HG03439 (cell line): ENCODE results near the gene GCC1.
A peak's percentile ranks its signal among the peaks of the same experiment; 100 is the strongest.

Source experiments
- ATAC-seq: cut with Tn5 transposase; IDR thresholded peaks from one replicate; pipeline ENCODE4 v1.9.1; 2021; ENCODE audit warnings: mild to moderate bottlenecking, moderate library complexity; ENCODE audit not compliant: unreplicated experiment

GCC1 gene

DNA sequence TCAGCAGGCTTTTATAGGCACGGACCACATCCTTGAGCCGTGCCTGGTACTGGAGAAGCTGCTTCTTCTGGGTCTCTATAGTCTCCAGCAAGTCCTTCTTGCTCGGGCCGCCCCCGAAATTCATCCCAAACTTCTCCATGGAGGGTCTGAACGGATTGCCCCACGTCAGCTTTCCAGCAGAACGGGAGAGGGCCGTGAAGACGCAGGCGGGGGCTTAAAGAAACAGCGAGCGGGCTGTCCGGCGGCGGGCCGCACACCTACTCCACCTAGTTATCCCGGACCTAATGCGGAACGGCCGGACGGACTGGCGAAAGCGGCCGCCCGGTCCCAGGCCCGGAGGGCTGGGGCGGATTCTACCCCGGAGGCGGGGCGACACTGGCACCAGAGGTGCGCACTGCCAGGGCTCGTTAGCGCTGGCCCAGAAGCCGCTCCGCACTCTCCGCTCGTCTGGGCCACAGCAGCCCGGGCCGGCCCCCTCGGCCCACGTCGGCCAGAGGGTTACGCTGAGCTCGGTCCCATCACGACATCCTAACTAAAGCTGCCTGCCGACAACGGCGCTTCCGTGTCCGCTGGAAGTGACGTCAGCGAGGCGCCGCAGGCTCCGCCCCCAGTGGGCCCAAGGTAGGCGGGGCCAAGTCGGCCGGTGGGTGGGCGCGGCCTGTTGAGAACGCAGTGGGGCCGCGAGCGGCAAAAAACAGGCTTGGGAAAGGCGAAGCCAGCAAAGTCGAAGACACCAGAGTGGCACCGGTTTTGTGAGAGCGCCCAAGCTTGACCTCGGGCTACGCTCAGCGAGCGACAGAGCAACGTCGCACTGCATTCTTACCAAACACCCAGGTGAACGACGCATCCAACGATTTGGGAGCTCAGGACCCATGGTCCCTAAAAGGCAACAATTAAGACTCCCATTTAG, at the start of gene GCC1:
Gene GCC1, minus strand, starts transcription at position 553 of the 910 bp plus-strand sequence. Its CDS starts 414 bp downstream, at position 139.
- peak; percentile 81 for ATAC-seq

- no peak for ATAC-seq
Measured at GRCh38 chr7:127632276-127632910, 47.0 kb upstream of the GCC1 start.

GRCh38 chr7:127629268-127629854, 44.0 kb upstream of the GCC1 start:
- ATAC-seq: no peak

DNA sequence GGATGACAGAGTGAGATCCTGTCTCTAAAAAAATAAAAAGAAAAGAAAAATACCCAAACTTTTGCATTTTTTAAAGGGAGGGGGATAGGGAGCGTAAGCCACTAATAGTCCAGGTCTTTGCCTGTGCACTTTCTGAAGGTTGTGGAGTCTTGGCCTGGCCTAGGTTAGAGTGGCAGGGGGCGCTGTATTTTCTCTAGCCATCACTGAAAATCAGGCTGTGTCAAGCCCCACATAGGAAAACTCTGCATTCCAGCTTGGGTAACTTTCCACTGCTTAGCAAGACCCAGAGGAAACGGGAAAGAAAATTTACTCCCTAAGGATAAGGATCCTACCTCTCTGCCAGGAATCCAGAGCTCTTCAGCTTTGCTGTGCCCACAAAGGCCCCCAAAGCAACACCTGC, 43.0 kb upstream of the GCC1 start:
- no peak for ATAC-seq

DNA sequence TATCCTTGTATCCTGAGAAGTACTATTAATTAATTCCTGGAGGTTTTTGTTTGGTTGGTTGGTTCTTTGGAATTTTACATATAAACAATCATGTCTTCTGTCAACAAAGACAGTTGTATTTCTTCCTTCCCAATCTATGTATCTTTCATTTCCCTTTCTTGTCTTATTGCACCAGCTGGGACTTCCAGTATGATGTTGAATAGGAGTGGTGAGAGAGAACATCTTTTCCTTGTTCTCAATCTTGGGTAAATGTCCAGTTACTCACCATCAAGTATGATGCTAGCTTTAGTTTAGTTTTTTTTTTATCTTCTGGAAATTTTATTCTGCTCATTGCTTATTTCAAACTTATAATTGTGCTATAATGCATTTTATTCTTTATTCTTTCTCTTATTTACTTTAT, 39.9 kb upstream of the GCC1 start:
- ATAC-seq: no peak

GRCh38 chr7:127620406-127621233, 35.2 kb upstream of the GCC1 start:
- no peak for ATAC-seq

DNA sequence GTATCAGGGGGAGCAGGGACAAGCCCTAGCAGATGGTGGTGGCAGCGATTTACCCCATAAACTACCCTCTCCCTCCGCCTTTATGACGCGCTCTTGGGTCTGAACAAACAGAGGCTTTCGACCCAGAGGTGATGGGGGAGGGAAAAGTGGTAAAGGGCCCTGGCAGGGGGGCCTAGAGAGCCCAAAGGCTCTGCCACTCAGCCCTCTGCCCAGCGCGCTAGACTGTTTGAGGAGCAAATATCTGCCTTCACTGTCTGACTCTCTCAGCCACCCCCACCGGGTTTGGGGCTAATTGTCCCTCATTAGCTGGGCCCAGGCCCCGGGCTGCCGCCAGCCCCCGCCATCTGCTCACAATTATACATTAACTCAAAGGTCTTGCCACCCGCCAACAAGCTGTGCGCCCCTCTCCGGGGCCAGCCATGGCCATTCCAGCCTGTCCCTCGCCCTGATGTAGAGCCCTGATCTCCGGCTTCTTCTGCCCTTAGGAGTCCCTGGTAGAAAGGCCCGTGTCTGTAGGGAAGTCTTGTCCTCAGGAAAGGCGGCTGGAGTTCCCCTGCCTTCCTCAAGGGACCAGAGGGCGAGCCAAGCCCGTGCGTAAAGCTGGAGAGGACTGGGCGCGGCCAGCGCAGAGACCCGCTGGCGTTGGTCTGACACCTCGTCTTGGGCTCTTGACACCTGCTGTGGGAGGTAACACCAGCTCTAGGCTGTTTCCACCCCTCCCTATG, 34.4 kb upstream of the GCC1 start:
- no peak for ATAC-seq

- ATAC-seq: no peak
Measured at GRCh38 chr7:127618775-127619174, 33.4 kb upstream of the GCC1 start.

GRCh38 chr7:127618042-127618441, 32.6 kb upstream of the GCC1 start, which contains the start of gene PAX4:
Gene PAX4, minus strand, starts transcription at chr7:127618142. Its CDS starts 2,214 bp downstream, at chr7:127615928.
- ATAC-seq: no peak

- ATAC-seq: no peak
Measured at GRCh38 chr7:127616724-127617123, 31.3 kb upstream of the GCC1 start.

GRCh38 chr7:127612263-127612662, 26.9 kb upstream of the GCC1 start:
- no peak for ATAC-seq

DNA sequence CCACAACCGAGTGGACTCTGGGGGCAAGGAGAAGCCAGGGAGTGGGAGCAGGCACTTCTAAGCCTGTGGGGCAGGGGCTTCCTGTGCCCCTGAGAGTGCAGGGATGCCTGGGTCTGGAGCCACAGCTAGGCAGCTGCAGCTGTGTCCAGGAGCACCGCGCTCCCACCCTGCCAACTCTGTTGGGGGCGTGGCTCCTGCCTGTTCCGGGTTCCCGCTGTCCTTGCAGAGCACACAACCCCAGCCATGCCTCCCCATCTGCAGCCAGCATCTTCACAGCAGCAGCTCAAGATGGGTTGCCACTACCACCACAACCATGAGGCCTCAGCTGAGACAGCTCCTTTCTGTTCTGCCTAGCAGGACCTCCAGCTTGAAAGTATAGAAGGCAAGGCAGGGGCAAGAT, 23.9 kb upstream of the GCC1 start:
- no peak for ATAC-seq

DNA sequence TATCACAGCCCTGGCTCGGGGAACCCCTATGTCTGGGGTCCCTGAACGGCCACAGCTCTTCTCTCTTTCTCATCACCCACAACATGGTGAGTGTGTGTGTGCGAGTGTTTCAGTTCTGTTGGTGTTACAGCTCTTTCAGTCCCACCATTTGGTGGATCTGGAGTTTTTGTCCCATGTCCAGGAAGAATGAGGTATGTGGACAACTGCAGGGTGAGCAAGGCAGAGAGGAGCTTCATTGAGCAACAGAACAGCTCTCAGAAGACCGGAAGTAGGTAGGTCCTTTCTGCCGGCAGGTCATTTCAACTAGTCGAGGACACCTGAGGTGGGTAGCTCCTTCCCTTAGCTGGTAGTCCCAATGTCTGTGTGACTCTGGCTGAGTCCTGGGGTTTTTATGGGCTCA, 23.1 kb upstream of the GCC1 start:
- ATAC-seq: no peak

- ATAC-seq: no peak
Measured at GRCh38 chr7:127600885-127601284, 15.5 kb upstream of the GCC1 start.

DNA sequence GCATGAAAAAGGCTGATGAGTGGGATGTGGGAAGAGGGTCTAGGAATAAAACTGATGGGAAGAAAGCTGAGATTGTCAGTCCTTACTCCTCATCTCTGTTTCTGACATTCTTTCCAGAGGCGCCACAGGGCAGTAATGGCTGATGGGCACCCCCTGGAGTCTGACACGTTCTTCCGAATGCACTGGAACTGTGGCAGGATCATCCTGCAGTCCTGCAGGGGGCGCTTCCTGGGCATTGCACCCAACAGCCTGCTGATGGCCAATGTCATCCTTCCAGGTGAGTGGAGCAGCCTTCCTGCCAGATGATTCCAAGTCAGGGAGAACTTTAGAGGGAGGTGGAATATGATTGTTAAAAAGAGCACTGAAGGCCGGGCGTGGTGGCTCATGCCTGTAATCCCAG, 12.9 kb upstream of the GCC1 start:
- no peak for ATAC-seq

DNA sequence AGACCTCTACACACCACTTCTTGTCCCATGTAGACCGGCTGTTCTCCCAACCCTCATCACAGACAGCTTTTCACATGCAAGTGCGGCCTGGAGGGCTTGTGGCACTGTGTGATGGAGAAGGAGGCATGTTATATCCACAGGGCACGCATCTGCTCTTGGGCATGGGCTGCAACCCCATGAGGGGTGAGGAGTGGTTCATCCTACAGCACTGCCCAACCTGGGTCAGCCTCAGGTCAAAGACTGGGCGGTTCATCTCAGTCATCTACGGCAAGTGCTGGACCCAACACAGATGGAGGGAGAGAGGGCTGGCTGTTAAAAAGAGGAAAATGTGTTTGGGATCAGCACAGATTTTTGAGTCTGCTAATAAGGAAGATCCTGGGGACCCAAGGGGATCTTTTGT, 10.3 kb upstream of the GCC1 start:
- no peak for ATAC-seq

- no peak for ATAC-seq
Measured at GRCh38 chr7:127594490-127594889, 9.1 kb upstream of the GCC1 start.

DNA sequence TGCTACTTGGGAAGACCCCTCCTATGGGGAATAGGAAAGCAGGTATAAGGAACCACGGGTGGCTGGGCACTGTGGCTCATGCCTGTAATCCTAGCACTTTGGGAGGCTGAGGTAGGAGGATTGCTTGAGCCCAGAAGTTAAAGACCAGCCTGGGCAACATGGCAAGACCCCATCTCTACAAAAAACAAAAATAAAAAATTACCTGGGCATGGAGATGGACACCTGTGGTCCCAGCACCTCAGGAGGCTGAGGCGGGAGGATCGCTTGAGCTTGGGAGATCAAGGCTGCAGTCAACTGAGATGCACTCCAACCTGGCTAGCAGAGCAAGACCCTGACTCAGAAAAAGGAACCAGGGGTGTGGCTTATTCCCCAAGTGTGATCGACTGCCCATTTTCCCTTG, 7.2 kb upstream of the GCC1 start:
- no peak for ATAC-seq

GRCh38 chr7:127591591-127591990, 6.2 kb upstream of the GCC1 start:
- ATAC-seq: no peak

- no peak for ATAC-seq
Measured at GRCh38 chr7:127591189-127591588, 5.8 kb upstream of the GCC1 start.
